Measurements from ENCODE around the gene MCOLN2. TPM values are rescaled to one million over a fixed set of nuclear protein-coding genes. Genes with fewer than 3 reads are reported as not detected.

MCOLN2 gene
- total and polyA plus RNA-seq, 4 donors: 0.16 to 0.28 (median 0.25) TPM; not detected in 1

DNA sequence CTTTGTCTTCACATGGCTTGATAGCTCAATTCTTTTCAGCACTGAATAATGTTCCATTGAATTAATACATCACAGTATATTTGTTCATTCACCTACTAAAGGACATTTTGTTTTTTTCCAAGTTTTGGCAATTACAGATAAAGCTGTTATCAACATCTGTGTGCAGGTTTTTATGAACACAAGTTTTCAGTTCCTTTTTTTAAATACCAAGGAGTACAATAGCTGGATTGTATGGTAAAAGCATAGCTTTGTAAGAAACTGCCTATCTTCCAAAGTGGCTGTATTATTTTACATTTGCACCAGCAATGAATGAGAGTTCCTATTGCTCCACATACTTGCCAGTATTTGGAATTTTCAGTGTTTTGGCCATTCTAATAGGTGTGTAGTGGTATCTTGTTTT, 4.8 kb upstream of the MCOLN2 start:
- Histone ChIP-seq H3K9me3 (ENCODE audit: control insufficient read depth in 4 of 4, low read length in 3 of 4) (peaks cover 0 to 3% (median 0%) of the 10 kb centered on the region in 4 donors), H3K36me3 (ENCODE audit: control insufficient read depth in 4 of 4, insufficient read depth in 3 of 4, low read depth in 1 of 4, low read length in 3 of 4) (peaks cover 0 to 2% (median 0%) of the 10 kb centered on the region in 4 donors), H3K9ac (ENCODE audit: low read depth in 1 of 2, low read length in 2 of 2) (no peak overlapping the region), H3K27ac (ENCODE audit: low read depth in 1 of 2, low read length in 2 of 2) (no peak overlapping the region), H3K4me1 (ENCODE audit: control insufficient read depth in 4 of 4, insufficient read depth in 4 of 4, low read length in 3 of 4) (peaks cover 6 to 15% (median 11%) of the 10 kb centered on the region in 4 donors), H3K4me3 (ENCODE audit: low read depth in 1 of 3, low read length in 3 of 3) (no peak overlapping the region), H3K27me3 (ENCODE audit: control insufficient read depth in 4 of 4, insufficient read depth in 4 of 4, low read length in 3 of 4) (peaks cover 0 to 9% (median 2%) of the 10 kb centered on the region in 4 donors)
- TF ChIP-seq, protein P1, sequence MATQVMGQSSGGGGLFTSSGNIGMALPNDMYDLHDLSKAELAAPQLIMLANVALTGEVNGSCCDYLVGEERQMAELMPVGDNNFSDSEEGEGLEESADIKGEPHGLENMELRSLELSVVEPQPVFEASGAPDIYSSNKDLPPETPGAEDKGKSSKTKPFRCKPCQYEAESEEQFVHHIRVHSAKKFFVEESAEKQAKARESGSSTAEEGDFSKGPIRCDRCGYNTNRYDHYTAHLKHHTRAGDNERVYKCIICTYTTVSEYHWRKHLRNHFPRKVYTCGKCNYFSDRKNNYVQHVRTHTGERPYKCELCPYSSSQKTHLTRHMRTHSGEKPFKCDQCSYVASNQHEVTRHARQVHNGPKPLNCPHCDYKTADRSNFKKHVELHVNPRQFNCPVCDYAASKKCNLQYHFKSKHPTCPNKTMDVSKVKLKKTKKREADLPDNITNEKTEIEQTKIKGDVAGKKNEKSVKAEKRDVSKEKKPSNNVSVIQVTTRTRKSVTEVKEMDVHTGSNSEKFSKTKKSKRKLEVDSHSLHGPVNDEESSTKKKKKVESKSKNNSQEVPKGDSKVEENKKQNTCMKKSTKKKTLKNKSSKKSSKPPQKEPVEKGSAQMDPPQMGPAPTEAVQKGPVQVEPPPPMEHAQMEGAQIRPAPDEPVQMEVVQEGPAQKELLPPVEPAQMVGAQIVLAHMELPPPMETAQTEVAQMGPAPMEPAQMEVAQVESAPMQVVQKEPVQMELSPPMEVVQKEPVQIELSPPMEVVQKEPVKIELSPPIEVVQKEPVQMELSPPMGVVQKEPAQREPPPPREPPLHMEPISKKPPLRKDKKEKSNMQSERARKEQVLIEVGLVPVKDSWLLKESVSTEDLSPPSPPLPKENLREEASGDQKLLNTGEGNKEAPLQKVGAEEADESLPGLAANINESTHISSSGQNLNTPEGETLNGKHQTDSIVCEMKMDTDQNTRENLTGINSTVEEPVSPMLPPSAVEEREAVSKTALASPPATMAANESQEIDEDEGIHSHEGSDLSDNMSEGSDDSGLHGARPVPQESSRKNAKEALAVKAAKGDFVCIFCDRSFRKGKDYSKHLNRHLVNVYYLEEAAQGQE (IDR thresholded peaks at IDR 0.05): no peak
- TF ChIP-seq RAD21 (IDR thresholded peaks at IDR 0.05): no peak
- TF ChIP-seq SP1 (IDR thresholded peaks at IDR 0.05): no peak
- TF ChIP-seq, protein P2, sequence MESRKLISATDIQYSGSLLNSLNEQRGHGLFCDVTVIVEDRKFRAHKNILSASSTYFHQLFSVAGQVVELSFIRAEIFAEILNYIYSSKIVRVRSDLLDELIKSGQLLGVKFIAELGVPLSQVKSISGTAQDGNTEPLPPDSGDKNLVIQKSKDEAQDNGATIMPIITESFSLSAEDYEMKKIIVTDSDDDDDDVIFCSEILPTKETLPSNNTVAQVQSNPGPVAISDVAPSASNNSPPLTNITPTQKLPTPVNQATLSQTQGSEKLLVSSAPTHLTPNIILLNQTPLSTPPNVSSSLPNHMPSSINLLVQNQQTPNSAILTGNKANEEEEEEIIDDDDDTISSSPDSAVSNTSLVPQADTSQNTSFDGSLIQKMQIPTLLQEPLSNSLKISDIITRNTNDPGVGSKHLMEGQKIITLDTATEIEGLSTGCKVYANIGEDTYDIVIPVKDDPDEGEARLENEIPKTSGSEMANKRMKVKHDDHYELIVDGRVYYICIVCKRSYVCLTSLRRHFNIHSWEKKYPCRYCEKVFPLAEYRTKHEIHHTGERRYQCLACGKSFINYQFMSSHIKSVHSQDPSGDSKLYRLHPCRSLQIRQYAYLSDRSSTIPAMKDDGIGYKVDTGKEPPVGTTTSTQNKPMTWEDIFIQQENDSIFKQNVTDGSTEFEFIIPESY (IDR thresholded peaks at IDR 0.05): no peak
- DNase-seq (ENCODE audit: low spot score): no peak

DNA sequence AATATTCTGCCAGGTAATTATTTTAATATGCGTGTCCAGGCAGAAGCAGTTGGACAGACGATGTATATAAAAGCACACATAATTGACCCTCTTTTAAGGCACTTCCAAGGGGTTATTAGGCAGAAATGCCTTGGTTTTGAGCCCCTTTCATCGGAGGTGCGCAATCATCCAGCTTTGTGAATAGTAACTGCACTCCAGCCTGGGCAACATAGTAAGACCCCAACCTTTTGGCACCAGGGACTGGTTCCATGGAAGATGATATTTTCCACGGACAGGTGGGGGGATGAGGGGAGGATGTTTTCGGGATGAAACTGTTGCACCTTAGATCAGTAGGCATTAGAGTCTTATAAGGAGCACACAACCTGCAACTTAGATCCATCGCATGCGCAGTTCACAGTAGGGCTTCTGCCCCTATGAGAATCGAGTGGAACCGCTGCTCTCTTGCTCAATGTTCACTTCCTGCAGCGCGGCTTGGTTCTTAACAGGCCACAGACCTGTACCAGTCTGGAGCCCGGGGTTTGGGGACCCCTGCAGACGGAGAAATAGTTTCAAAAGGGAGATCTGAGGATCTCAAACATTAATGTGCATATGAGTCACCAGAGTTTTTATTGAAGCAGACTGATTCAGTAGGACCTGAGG, 1.8 kb upstream of the MCOLN2 start:
- Histone ChIP-seq H3K27ac (ENCODE audit: low read depth in 1 of 2, low read length in 2 of 2) (no peak overlapping the region), H3K4me1 (ENCODE audit: control insufficient read depth in 4 of 4, insufficient read depth in 4 of 4, low read length in 3 of 4) (peaks cover 6 to 19% (median 15%) of the 10 kb centered on the region in 4 donors), H3K9me3 (ENCODE audit: control insufficient read depth in 4 of 4, low read length in 3 of 4) (peaks cover 0 to 3% (median 0%) of the 10 kb centered on the region in 4 donors), H3K9ac (ENCODE audit: low read depth in 1 of 2, low read length in 2 of 2) (no peak overlapping the region), H3K4me3 (ENCODE audit: low read depth in 1 of 3, low read length in 3 of 3) (no peak overlapping the region), H3K36me3 (ENCODE audit: control insufficient read depth in 4 of 4, insufficient read depth in 3 of 4, low read depth in 1 of 4, low read length in 3 of 4) (peaks cover 0 to 2% (median 0%) of the 10 kb centered on the region in 4 donors), H3K27me3 (ENCODE audit: control insufficient read depth in 4 of 4, insufficient read depth in 4 of 4, low read length in 3 of 4) (peaks cover 0 to 11% (median 2%) of the 10 kb centered on the region in 4 donors)
- TF ChIP-seq TAF1 (conservative IDR thresholded peaks at IDR 0.05) (no peak), EGR1 (IDR thresholded peaks at IDR 0.05; ENCODE audit: low read depth in 2 of 2) (no peak)
- TF ChIP-seq, protein P3, sequence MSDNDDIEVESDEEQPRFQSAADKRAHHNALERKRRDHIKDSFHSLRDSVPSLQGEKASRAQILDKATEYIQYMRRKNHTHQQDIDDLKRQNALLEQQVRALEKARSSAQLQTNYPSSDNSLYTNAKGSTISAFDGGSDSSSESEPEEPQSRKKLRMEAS (IDR thresholded peaks at IDR 0.05): no peak
- no peak for DNase-seq (ENCODE audit: low spot score)
- WGBS: 42% methylated on average over 14 of the region's 14 CpGs

DNA sequence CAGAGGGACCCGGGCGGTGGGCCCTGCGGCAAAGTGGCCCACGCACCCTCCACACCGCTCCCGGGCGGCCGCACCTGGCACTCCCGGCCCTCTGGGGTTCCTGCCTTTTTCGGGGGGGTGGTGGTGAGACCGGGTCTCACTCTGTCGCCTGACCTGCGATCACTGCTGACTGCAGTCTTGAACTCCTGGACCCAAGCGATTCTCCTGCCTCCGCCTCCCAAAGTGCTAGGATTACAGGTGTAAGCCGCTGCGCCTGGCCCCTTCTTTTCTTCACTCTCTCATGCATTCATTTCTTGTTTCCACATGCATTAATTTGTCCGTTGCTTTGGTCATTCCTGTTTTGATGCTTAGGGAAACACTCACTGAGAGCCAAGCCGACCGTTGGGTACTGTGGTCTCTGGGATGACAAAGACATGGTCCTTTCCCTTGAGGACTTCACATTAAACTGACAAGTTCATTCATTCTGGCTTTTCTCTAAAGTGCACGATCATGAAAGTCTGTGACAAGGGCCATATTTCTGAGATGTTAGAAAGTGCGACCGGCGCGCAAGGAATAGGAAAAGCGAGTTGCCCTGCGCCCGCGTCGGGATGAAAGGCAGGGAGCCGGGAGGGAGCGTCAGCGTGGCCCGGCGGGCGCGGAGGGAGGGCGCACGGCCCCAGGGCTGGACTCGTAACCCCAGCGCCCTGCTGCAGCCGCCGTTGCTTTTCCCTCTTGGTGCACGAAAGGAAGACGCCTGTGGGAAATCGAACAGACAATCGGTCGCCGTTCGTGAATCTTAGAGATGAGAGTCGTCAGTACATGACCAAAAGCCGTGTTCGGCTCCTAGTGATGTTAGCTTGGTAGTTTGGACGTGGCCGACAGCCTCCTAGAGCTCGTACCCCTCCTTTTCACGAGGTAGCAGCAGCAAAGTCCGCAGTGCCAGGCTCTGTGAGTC, 1.0 kb upstream of the MCOLN2 start:
- Histone ChIP-seq H3K9me3 (ENCODE audit: control insufficient read depth in 4 of 4, low read length in 3 of 4) (no peaks in the 10 kb centered on the region), H3K9ac (ENCODE audit: low read depth in 1 of 2, low read length in 2 of 2) (no peak overlapping the region), H3K4me1 (ENCODE audit: control insufficient read depth in 4 of 4, insufficient read depth in 4 of 4, low read length in 3 of 4) (peaks cover 6 to 19% (median 15%) of the 10 kb centered on the region in 4 donors), H3K27ac (ENCODE audit: low read depth in 1 of 2, low read length in 2 of 2) (no peak overlapping the region), H3K4me3 (ENCODE audit: low read depth in 1 of 3, low read length in 3 of 3) (peak overlapping the region in 1 of 3 donors; percentile 68), H3K36me3 (ENCODE audit: control insufficient read depth in 4 of 4, insufficient read depth in 3 of 4, low read depth in 1 of 4, low read length in 3 of 4) (no peaks in the 10 kb centered on the region), H3K27me3 (ENCODE audit: control insufficient read depth in 4 of 4, insufficient read depth in 4 of 4, low read length in 3 of 4) (peaks cover 0 to 6% (median 2%) of the 10 kb centered on the region in 4 donors)
- no peak for DNase-seq (ENCODE audit: low spot score)
- 6% methylated on average over 58 of the region's 58 CpGs for WGBS
- TF ChIP-seq, protein P4, sequence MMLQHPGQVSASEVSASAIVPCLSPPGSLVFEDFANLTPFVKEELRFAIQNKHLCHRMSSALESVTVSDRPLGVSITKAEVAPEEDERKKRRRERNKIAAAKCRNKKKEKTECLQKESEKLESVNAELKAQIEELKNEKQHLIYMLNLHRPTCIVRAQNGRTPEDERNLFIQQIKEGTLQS (IDR thresholded peaks at IDR 0.05): no peak
- no peak for TF ChIP-seq SP1 (IDR thresholded peaks at IDR 0.05)
- TF ChIP-seq HNF4A (conservative IDR thresholded peaks at IDR 0.05): no peak
- no peak for TF ChIP-seq NR2F2 (IDR thresholded peaks at IDR 0.05)
- TF ChIP-seq, protein P2 (IDR thresholded peaks at IDR 0.05): no peak
- TF ChIP-seq EGR1 (IDR thresholded peaks at IDR 0.05; ENCODE audit: low read depth in 2 of 2): no peak
